ENCODE results near the gene THOC2.
"Not testable (repeated sequence)": the region's sequence is repeated elsewhere in the genome, so short reads cannot be mapped to it uniquely, and the experiment has no call there.

Gene THOC2

DNA sequence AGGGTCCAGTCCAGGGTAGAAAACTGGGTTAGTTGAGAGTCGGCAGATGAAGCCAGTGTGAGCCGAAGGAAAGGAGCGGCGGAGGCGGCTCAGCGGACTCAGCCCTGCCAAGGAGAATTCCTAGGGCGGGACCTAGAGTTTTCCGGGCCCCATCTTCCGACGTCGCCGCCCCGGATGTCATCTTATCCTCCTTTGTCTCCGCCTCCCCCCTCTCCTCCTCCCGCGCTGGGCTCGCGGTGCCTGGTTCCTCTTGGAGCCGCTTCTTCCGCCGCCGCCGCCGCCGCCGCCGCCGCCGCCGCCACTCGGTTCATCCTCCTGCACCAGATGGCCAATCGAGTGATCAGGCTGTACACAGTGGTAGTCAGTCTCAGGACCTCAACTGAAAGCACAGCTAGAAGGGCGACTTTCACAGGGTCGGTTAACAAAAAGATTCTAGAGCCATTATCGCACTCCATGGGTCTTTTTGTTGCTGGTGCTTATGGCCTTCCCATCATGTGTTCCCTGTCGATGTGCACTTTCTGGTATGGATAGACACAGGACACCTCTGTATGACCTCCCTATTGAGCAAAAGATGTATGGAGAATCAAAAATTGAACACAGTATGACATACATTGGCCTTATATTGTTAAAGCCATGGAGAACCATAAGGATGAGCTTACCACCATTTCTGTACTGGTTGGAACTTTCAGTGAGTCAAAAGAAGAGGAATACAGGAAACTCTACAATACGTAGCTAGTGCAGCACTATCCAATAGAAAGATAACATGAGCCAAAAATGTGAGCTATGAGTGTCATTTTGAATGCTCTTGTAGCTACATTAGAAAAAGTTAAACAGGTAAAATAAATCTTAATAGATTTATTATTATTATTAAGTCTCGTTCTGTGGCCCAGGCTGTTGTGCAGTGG lies 32.4 kb upstream of the THOC2 start:
- H3K4me1 ChIP-seq (ENCODE audit: control insufficient read depth, low read depth, low read length) = no peaks in the 10 kb centered on the region
- peak overlapping the region; percentile 75 for H3K9ac ChIP-seq (ENCODE audit: low read length)
- WGBS (ENCODE audit: extremely low coverage, insufficient coverage, low lambda C conversion rate) = no CpG with 5 or more reads among the region's 38 CpGs
- no peaks in the 10 kb centered on the region for H3K79me2 ChIP-seq (ENCODE audit: control insufficient read depth, insufficient read depth, low read length)
- H3K4me2 ChIP-seq (ENCODE audit: low read length) = peak overlapping the region; percentile 44
- H3K4ac ChIP-seq (ENCODE audit: low read depth, low read length) = no peak overlapping the region
- DNase-seq = peak; percentile 93
- no peak overlapping the region for H4K8ac ChIP-seq (ENCODE audit: low read depth, low read length)
- no peak overlapping the region for H3K23ac ChIP-seq (ENCODE audit: low read length)
- peak overlapping the region; percentile 81 for H3K27ac ChIP-seq (ENCODE audit: low read depth, low read length)
- H4K5ac ChIP-seq (ENCODE audit: low read length) = no peak overlapping the region
- H2AK5ac ChIP-seq (ENCODE audit: low read length) = no peak overlapping the region
- H3K79me1 ChIP-seq (ENCODE audit: low read length) = no peaks in the 10 kb centered on the region
- no peak overlapping the region for H2BK5ac ChIP-seq (ENCODE audit: low read length)
- no peak overlapping the region for H2BK15ac ChIP-seq (replicated peaks; ENCODE audit: low read depth)
- H3K27me3 ChIP-seq (ENCODE audit: insufficient read depth, low read length, poor library complexity) = no peaks in the 10 kb centered on the region
- H3K4me3 ChIP-seq (ENCODE audit: low read length) = no peak overlapping the region
- no peak overlapping the region for H3K18ac ChIP-seq (ENCODE audit: low read length)
- H3K36me3 ChIP-seq (ENCODE audit: control insufficient read depth, insufficient read depth, low read length) = no peaks in the 10 kb centered on the region
- H2BK120ac ChIP-seq (ENCODE audit: low read depth, low read length) = no peak overlapping the region
- peak overlapping the region; percentile 89 for H3K56ac ChIP-seq (ENCODE audit: low read length)

DNA sequence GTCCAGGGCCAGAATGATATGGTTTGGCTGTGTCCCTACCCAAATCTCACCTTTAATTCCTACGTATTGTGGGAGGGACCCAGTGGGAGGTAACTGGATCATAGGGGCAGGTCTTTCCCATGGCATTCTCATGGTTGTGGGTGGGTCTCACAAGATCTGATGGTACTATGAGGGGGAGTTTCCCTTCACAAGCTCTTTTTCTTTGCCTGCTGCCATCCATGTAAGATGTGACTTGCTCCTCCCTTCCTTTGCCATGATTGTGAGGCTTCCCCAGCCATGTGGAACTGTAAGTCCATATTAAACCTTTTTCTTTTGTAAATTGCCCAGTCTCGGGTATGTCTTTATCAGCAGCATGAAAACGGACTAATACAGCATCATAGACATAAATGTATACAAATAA lies 27.0 kb upstream of the THOC2 start:
- H3K9ac ChIP-seq (ENCODE audit: low read length); H2AK5ac ChIP-seq (ENCODE audit: low read length); DNase-seq; H3K27me3 ChIP-seq (ENCODE audit: insufficient read depth, low read length, poor library complexity); H3K4me2 ChIP-seq (ENCODE audit: low read length); H3K18ac ChIP-seq (ENCODE audit: low read length); H3K56ac ChIP-seq (ENCODE audit: low read length); H4K5ac ChIP-seq (ENCODE audit: low read length); H3K4me1 ChIP-seq (ENCODE audit: control insufficient read depth, low read depth, low read length); H3K79me2 ChIP-seq (ENCODE audit: control insufficient read depth, insufficient read depth, low read length); H2BK5ac ChIP-seq (ENCODE audit: low read length); H3K23ac ChIP-seq (ENCODE audit: low read length); H2BK15ac ChIP-seq (replicated peaks; ENCODE audit: low read depth); H3K27ac ChIP-seq (ENCODE audit: low read depth, low read length); H2BK120ac ChIP-seq (ENCODE audit: low read depth, low read length); H3K4me3 ChIP-seq (ENCODE audit: low read length); H3K79me1 ChIP-seq (ENCODE audit: low read length); H3K36me3 ChIP-seq (ENCODE audit: control insufficient read depth, insufficient read depth, low read length); H3K4ac ChIP-seq (ENCODE audit: low read depth, low read length); H4K8ac ChIP-seq (ENCODE audit: low read depth, low read length): not testable (repeated sequence)
- no CpG with 5 or more reads among the region's 3 CpGs for WGBS (ENCODE audit: extremely low coverage, insufficient coverage, low lambda C conversion rate)

DNA sequence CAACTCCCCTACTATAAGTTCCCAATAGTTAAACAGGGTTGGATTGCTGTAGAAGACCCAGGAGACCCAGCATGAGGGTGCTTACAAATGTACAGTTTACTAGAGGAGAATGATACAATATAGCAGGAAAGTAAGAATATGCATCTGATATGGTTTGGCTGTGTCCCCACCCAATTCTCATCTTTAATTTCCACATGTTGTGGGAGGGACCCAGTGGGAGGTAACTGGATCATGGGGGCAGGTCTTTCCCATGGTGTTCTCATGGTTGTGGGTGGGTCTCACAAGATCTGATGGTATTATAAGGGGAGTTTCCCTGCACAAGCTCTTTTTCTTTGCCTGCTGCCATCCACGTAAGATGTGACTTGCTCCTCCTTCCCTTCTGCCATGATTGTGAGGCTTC lies 24.9 kb upstream of the THOC2 start:
- H2AK5ac ChIP-seq (ENCODE audit: low read length) = not testable (repeated sequence)

DNA sequence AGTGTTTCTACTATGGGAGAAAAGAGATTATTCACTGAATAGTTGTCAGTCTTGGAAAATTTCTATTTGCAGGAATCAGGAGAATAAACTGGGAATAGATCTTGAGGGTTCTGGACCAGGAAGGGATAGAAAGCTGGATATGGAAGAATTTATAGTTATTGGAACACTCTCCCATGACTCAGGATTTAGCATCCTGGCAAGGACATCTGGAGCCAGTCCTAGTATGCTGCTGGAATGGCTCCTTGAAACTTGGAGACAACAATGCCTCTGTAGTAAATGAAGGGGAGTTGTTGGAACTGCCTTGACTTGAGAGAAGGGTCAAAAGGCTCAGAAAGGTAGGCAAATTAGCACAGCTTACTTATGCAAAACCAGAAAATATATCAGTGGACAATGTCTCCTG lies 23.5 kb upstream of the THOC2 start:
- Histone ChIP-seq H3K4ac (ENCODE audit: low read depth, low read length) (no peak overlapping the region), H3K23ac (ENCODE audit: low read length) (no peak overlapping the region), H3K27me3 (ENCODE audit: insufficient read depth, low read length, poor library complexity) (no peaks in the 10 kb centered on the region), H2BK5ac (ENCODE audit: low read length) (no peak overlapping the region), H3K79me2 (ENCODE audit: control insufficient read depth, insufficient read depth, low read length) (no peaks in the 10 kb centered on the region), H2BK15ac (replicated peaks; ENCODE audit: low read depth) (no peak overlapping the region), H2BK120ac (ENCODE audit: low read depth, low read length) (no peak overlapping the region), H2AK5ac (ENCODE audit: low read length) (no peak overlapping the region), H3K79me1 (ENCODE audit: low read length) (no peaks in the 10 kb centered on the region), H3K27ac (ENCODE audit: low read depth, low read length) (no peak overlapping the region), H3K4me2 (ENCODE audit: low read length) (no peak overlapping the region), H3K4me3 (ENCODE audit: low read length) (no peak overlapping the region), H3K56ac (ENCODE audit: low read length) (no peak overlapping the region), H4K5ac (ENCODE audit: low read length) (no peak overlapping the region), H3K18ac (ENCODE audit: low read length) (no peak overlapping the region), H4K8ac (ENCODE audit: low read depth, low read length) (no peak overlapping the region), H3K4me1 (ENCODE audit: control insufficient read depth, low read depth, low read length) (no peaks in the 10 kb centered on the region), H3K9ac (ENCODE audit: low read length) (no peak overlapping the region), H3K36me3 (ENCODE audit: control insufficient read depth, insufficient read depth, low read length) (no peaks in the 10 kb centered on the region)
- DNase-seq = no peak

More for the DNA sequence above, 24.9 kb upstream of the THOC2 start:
- not testable (repeated sequence) for DNase-seq; H3K79me2 ChIP-seq (ENCODE audit: control insufficient read depth, insufficient read depth, low read length); H3K9ac ChIP-seq (ENCODE audit: low read length); H3K56ac ChIP-seq (ENCODE audit: low read length); H3K36me3 ChIP-seq (ENCODE audit: control insufficient read depth, insufficient read depth, low read length); H2BK120ac ChIP-seq (ENCODE audit: low read depth, low read length); H3K23ac ChIP-seq (ENCODE audit: low read length); H3K27me3 ChIP-seq (ENCODE audit: insufficient read depth, low read length, poor library complexity); H3K4me2 ChIP-seq (ENCODE audit: low read length); H3K4ac ChIP-seq (ENCODE audit: low read depth, low read length); H2BK5ac ChIP-seq (ENCODE audit: low read length); H2BK15ac ChIP-seq (replicated peaks; ENCODE audit: low read depth); H3K4me3 ChIP-seq (ENCODE audit: low read length); H3K4me1 ChIP-seq (ENCODE audit: control insufficient read depth, low read depth, low read length); H4K5ac ChIP-seq (ENCODE audit: low read length); H3K79me1 ChIP-seq (ENCODE audit: low read length); H3K27ac ChIP-seq (ENCODE audit: low read depth, low read length); H4K8ac ChIP-seq (ENCODE audit: low read depth, low read length); H3K18ac ChIP-seq (ENCODE audit: low read length)
- whole genome bisulfite sequencing (ENCODE audit: extremely low coverage, insufficient coverage, low lambda C conversion rate) = no CpG with 5 or more reads among the region's 1 CpG

GRCh38 chrX:123755107-123755506 lies 22.3 kb upstream of the THOC2 start:
- Histone ChIP-seq H3K27ac (ENCODE audit: low read depth, low read length) (no peak overlapping the region), H4K5ac (ENCODE audit: low read length) (no peak overlapping the region), H3K18ac (ENCODE audit: low read length) (no peak overlapping the region), H3K36me3 (ENCODE audit: control insufficient read depth, insufficient read depth, low read length) (no peaks in the 10 kb centered on the region), H3K79me1 (ENCODE audit: low read length) (no peaks in the 10 kb centered on the region), H2BK15ac (replicated peaks; ENCODE audit: low read depth) (no peak overlapping the region), H3K23ac (ENCODE audit: low read length) (no peak overlapping the region), H3K4ac (ENCODE audit: low read depth, low read length) (no peak overlapping the region), H3K4me1 (ENCODE audit: control insufficient read depth, low read depth, low read length) (no peaks in the 10 kb centered on the region), H2AK5ac (ENCODE audit: low read length) (no peak overlapping the region), H2BK5ac (ENCODE audit: low read length) (no peak overlapping the region), H4K8ac (ENCODE audit: low read depth, low read length) (no peak overlapping the region), H3K4me3 (ENCODE audit: low read length) (no peak overlapping the region), H3K27me3 (ENCODE audit: insufficient read depth, low read length, poor library complexity) (no peaks in the 10 kb centered on the region), H3K79me2 (ENCODE audit: control insufficient read depth, insufficient read depth, low read length) (no peaks in the 10 kb centered on the region), H3K9ac (ENCODE audit: low read length) (no peak overlapping the region), H3K4me2 (ENCODE audit: low read length) (no peak overlapping the region), H2BK120ac (ENCODE audit: low read depth, low read length) (no peak overlapping the region), H3K56ac (ENCODE audit: low read length) (no peak overlapping the region)
- DNase-seq = no peak
- no CpG with 5 or more reads among the region's 2 CpGs for WGBS (ENCODE audit: extremely low coverage, insufficient coverage, low lambda C conversion rate)
